Islet precursor cell (in vitro differentiated cells): ENCODE data around the gene OBSCN.

Source experiments
- DNase-seq: peaks from one replicate; pipeline ENCODE4 v3.0.0-alpha.2; 2018

The OBSCN gene

GRCh38 chr1:228207851-228208821 is at the start of gene OBSCN:
Gene OBSCN (plus strand): TSS chr1:228208044. CDS start chr1:228211784, 3,740 bp downstream.
- peak; percentile 44 for DNase-seq

GRCh38 chr1:228158151-228159007 is 49.5 kb upstream of the OBSCN start:
- no peak for DNase-seq

GRCh38 chr1:228159008-228159665 is 48.7 kb upstream of the OBSCN start:
- DNase-seq: no peak

- no peak for DNase-seq
These were observed 47.6 kb upstream of the OBSCN start for GRCh38 chr1:228160201-228160761.

- DNase-seq: no peak
These were observed 46.5 kb upstream of the OBSCN start for GRCh38 chr1:228161362-228161761.

- no peak for DNase-seq
These were observed 46.0 kb upstream of the OBSCN start for GRCh38 chr1:228161866-228162265.

GRCh38 chr1:228162286-228163006 is 45.4 kb upstream of the OBSCN start:
- peak; percentile 77 for DNase-seq

- peak; percentile 75 for DNase-seq
These were observed 44.7 kb upstream of the OBSCN start for GRCh38 chr1:228163007-228163753.

GRCh38 chr1:228163776-228164519 is 43.9 kb upstream of the OBSCN start:
- no peak for DNase-seq

GRCh38 chr1:228164561-228165371 is 43.1 kb upstream of the OBSCN start:
- no peak for DNase-seq

GRCh38 chr1:228165372-228166169 is 42.3 kb upstream of the OBSCN start, which contains the start of gene IBA57:
Gene IBA57 (plus strand): TSS chr1:228165804. CDS start chr1:228165817, 13 bp downstream.
- peak; percentile 99 for DNase-seq

GRCh38 chr1:228166170-228166936 is 41.5 kb upstream of the OBSCN start:
- peak; percentile 80 for DNase-seq

- DNase-seq: no peak
These were observed 39.1 kb upstream of the OBSCN start for GRCh38 chr1:228168563-228169270.

- DNase-seq: no peak
These were observed 38.5 kb upstream of the OBSCN start for GRCh38 chr1:228169345-228169744.

GRCh38 chr1:228170666-228171065 is 37.2 kb upstream of the OBSCN start:
- DNase-seq: peak; percentile 45

- peak; percentile 47 for DNase-seq
These were observed 36.5 kb upstream of the OBSCN start for GRCh38 chr1:228171221-228171891.
